ENCODE measurements around the gene RHAG.

The RHAG gene

DNA sequence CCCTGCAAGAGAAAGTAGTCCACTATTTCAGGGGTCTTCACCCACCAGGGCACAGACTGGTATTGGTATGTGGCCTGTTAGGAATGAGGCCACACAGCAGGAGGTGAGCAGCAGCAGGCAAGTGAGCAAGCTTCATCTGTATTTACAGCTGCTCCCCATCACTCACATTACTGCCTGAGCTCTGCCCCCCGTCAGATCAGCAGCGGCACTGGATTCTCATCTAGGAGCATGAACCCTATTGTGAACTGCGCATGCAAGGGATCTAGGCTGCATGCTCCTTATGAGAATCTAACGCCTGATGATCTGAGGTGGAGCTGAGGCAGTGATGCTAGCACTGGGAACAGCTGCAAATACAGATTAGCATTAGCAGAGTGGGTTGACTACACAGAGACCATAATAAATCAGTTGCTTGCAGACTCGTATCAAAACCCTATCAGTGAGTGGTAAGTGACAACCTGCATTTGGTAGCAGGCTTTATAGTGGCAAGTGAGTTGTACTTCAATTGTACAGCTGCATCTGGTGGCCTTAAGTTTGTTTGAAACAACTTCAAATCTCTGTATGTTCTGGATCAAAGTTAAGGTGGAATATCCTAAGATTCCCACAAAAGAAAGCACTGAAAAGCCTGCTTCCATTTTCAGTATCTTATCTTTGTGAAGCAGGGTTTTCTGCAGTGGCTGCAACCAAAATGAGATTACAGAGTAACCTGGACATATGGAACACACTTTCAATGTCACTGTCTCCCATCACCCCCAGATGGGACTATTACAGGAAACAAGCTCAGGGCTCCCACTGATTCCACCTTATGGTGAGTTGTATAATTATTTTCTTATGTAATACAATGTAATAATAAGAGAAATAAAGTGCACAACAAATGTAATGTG is 73.4 kb downstream of the RHAG start:
- DNase-seq = no peak

- DNase-seq = no peak
Observed at GRCh38 chr6:49558238-49558637, 78.4 kb downstream of the RHAG start.

DNA sequence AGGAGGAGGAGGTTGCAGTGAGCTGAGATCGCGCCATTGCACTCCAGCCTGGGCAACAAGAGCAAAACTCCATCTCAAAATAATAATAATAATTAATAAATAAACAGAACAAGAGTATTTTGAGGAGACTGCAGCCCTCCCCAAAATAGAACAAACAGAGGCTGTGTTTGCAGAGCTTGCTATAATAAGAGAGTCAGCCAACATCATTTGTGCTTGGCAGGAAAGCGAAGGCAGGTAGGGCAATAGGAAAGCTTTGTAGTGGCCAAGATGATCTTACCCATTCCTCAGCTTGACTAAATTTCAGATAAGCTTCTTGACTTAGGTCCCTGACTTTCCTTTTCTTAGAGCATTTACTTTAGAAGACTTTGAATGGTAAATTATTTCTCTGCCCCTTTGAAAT is 79.5 kb downstream of the RHAG start:
- DNase-seq = no peak

DNA sequence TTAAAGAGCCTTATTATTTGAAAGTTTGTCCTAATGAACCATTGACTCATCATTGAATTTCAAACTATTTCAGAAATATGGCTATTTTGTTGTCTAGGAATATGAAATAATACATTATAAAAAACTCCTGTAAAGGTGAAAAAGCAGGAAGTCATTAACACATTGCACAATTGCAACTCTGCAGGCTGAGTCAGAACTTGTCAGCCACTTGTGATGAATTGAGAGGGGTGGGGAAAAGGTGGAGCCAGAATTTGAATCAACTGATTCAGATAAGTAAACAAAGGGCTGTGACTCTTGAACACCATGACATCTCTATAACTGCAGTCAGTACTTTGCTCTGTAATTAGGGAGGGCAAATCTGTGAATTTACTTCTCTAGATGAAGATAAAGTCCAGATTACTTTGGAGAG is 80.2 kb downstream of the RHAG start:
- DNase-seq = no peak

DNA sequence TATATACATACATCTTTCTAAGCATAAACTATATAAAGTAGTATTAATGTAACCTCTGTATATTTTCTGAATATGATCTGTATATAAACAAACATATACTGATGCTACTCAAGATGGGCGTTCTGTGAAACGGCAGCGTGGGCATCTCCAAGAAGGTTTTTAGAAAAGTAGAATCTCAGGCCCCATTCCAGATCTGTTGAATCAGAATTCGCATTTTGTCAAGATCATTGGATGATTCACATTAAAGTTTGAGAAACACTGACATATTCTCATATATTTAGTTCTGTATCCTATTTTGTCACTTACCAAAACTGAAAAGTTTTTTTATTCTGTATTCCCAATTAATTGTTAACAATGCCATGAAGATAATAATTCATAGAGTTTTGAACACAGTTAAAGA is 80.7 kb downstream of the RHAG start:
- no peak for DNase-seq
